Transverse colon (tissue), 4 donors: ENCODE measurements around the gene MOB2.

ENCODE experiments used
- CTCF ChIP-seq, 5 experiments: fragments of 200-600 bp in 3 of 5; fragments of 450-650 bp in 2 of 5; sonication (generic) in 3 of 5; IDR thresholded peaks; 1 replicate in 2 of 5; 2 replicates in 3 of 5; pipeline ENCODE4 v1.5.1; 2016 to 2017; ENCODE audit warnings: antibody characterized with exemption in 5 of 5, inconsistent platforms in 3 of 5, mild to moderate bottlenecking in 2 of 5, moderate library complexity in 1 of 5
- POLR2A ChIP-seq: fragments of 450-650 bp; IDR thresholded peaks from one replicate; pipeline ENCODE4 v1.6.1; 2016; ENCODE audit warnings: antibody characterized with exemption, mild to moderate bottlenecking, moderate library complexity
- POLR2AphosphoS5 ChIP-seq, 3 donors: sonication (generic); formaldehyde crosslinking; IDR thresholded peaks; one replicate each; pipeline ENCODE4 v1.6.1; 2016; ENCODE audit warnings: antibody characterized with exemption in 3 of 3

- TF ChIP-seq CTCF (IDR thresholded peaks at IDR 0.05) (no peak), POLR2A (no peak), POLR2AphosphoS5 (IDR thresholded peaks at IDR 0.05) (no peak)
Measured at GRCh38 chr11:1425439-1425838, 61.1 kb downstream of the MOB2 start.
